HG03139 (cell line): Measurements from ENCODE around the gene CDC23.
"Not testable (repeated sequence)": the region's sequence is repeated elsewhere in the genome, so short reads cannot be mapped to it uniquely, and the experiment has no call there.

Source experiments
- ATAC-seq: cut with Tn5 transposase; IDR thresholded peaks from one replicate; pipeline ENCODE4 v1.9.1; 2021; ENCODE audit not compliant: unreplicated experiment

CDC23 gene, protein sequence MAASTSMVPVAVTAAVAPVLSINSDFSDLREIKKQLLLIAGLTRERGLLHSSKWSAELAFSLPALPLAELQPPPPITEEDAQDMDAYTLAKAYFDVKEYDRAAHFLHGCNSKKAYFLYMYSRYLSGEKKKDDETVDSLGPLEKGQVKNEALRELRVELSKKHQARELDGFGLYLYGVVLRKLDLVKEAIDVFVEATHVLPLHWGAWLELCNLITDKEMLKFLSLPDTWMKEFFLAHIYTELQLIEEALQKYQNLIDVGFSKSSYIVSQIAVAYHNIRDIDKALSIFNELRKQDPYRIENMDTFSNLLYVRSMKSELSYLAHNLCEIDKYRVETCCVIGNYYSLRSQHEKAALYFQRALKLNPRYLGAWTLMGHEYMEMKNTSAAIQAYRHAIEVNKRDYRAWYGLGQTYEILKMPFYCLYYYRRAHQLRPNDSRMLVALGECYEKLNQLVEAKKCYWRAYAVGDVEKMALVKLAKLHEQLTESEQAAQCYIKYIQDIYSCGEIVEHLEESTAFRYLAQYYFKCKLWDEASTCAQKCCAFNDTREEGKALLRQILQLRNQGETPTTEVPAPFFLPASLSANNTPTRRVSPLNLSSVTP

DNA sequence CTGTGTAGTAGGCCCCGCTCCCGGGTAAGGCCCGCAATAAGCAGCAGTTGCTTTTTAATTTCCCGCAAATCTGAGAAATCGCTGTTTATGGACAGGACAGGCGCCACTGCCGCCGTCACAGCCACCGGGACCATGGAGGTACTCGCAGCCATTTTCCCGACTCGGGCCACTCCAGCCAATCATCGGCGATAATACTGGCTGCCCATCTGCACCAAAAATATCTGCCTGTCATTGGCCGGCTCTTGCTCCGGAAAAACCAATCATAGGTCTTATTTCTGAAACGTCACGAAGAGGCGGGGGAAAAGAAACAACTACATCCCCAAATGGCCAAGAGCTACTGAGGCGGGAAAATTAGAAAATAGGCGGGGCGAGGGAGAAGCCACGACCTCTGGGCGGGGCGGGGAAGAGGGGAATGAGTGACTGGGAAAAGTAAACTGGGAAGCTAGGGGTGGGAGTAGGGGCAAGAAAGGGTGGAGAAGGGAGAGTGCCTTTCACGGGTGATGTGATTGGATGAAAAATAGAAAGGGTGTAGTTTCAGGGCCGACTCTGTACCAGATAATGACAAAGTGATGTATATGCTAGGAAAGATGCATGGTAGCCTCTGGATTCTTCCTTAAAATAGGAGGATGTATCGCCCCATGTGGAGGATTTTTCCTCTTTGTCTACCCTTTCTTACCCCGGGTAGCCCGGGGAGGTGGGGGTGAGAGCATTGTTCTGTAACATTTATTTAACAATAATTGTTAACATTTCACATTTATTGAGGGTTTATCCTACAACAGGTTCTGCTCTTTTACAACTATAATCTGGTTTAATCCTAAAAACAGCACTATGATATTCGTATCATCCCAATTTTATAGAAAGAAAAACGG lies at the start of gene CDC23:
CDC23 (minus strand) TSS at position 163 of the 869 bp plus-strand sequence; CDS start at position 152, 11 bp downstream.
- ATAC-seq: peak; percentile 96

DNA sequence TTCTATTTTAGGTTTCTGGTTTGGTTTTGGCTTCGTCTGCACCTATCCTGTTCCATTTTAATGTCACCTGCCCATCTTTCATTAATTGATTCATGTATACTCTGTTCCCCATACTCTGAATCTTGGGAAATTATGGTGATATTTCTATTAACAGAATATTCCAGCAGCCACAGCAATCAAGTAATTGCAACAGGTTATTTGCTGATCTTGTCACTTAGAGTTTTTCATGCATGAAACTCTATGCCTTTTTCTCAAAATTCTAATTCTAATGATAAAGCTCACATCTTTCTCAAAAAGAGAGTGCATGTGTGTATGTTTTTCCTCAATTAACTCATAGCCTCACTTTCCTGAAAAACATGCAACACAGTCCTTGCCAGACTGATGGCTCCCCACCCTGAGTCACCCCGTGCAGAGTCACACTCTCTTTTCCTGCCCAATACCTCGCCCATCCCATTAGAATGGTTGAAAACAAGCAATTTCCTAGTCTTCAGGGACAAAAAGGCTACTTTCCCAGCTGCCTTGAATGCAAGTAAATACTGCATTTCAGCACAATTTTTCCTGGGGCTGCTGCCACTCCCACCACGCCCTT lies 45.7 kb upstream of the CDC23 start:
- ATAC-seq: no peak

DNA sequence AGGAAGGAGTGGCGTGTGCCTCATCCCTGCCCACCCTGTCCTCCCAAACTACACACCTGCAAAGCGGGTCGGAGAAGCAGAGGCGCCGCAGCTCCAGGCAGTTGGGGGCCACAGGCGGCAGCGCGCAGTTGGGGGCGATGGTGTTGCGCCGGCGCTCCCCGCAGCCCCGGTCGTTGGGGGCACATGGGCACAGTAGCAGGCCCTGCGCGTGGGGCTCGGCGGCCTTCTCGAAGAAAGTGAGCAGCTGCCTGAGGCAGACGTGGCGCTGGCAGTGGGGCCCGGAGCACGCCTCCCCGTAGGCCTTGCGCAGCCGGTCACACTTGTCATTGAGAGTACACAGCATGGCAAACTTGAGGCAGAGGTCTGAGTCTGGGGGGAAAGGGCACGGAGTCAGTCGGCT lies 44.5 kb upstream of the CDC23 start:
- no peak for ATAC-seq

DNA sequence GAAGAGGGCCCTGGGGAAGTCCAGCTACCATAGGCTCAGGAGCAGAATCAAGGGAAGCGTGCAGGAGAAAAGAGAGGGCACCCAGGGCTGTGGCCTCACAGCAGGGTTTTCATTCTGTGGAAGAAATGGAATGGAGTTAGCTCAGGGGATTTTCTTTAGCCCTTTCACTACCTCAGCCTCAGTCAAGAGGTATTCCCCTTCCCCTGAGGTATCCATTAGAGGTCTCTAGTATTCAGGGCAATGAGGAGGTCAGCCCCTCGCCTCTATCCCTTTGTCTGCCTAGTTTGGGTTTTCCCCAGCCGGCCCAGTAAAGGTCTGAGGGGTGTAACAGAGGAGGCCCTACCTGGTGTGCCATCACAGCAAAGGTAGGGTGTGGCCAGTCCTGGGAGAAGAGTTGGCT lies 39.8 kb upstream of the CDC23 start:
- ATAC-seq: no peak

DNA sequence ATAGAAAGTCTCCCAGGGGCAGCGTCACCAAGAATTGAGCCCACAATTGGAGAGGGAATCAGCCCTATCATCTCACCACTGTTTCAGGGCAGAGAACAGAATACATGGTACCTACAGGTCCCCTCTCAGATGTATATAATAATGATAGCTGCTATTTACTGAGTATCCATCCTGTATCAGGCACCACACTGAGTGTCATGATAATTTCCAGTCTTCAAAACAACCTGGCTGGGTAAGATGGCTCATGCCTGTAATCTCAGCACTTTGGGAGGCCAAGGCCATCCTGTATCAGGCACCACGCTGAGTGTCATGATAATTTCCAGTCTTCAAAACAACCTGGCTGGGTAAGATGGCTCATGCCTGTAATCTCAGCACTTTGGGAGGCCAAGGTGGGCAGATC lies 34.7 kb upstream of the CDC23 start:
- ATAC-seq: not testable (repeated sequence)

DNA sequence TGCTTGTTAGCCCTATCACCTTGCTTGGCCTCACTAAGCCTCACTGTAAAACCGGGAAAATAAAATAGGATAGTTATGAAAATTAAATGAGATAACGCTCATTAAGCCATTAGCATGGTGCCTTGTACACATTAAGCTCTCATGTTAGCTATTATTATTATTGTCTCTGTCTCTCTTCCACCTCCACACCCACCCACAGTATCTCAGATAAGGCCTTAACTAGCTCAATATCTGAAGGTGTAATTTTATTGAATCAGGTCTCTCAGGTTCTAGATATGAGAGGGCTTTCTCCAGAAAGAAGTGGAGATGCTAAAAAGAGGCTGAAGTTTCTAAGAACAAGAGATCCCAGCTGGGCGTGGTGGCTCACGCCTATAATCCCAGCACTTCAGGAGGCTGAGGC lies 33.7 kb upstream of the CDC23 start:
- ATAC-seq: no peak

DNA sequence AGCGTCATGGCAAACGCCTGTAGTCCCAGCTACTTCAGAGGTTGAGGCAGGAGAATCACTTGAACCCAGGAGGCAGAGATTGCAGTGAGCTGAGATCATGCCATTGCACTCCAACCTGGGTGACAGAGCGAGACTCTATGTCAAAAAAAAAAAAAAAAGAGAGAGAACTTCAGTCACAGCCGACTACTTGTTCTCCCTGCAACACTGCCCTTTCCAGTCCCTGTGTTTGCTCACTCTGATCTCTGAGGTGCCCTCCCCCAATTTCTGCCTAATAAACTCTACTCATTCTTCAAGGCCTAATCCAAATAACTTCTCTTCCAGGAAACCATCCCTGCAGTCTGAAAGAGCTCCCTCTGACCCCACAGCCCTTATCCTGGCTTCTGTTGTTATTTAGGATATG lies 33.2 kb upstream of the CDC23 start:
- no peak for ATAC-seq

DNA sequence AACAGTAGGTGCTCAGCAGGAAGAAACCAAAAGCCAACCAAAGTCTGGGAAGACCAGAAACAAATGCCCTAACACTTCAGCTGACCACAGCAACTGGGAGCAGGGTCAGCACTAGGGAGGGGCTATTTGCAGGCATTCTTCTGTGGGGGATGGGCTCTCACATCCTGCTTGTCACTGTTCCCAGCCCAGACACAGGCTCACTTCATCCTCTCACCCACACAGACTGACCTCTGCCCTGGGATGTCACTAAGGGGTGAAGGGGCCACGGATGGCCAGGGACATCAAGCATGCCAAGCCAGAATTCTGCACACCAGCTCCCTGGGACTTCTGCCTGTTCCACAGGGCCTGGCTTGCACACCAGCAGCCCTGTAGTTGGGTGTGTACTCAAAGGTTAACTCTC lies 32.6 kb upstream of the CDC23 start:
- no peak for ATAC-seq

DNA sequence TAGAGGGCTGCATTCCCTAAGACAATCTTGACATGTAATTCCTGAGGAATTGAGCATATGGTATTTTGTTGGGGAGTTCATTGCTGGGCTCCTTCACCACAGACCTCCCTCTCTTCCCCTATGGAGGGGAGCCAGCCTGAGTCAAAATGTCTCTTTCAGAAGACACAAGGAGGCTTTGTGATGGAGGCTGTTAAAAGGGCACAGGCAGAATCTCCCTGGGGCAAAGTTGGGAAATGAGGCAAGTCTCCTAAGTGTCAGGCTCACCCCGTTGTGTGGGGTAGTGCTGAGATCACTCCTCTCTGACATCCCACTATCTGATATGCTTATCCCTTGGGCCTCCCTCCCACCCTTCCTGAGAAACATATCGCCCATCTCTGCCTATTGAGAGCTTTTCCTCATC lies 30.7 kb upstream of the CDC23 start:
- ATAC-seq: no peak

DNA sequence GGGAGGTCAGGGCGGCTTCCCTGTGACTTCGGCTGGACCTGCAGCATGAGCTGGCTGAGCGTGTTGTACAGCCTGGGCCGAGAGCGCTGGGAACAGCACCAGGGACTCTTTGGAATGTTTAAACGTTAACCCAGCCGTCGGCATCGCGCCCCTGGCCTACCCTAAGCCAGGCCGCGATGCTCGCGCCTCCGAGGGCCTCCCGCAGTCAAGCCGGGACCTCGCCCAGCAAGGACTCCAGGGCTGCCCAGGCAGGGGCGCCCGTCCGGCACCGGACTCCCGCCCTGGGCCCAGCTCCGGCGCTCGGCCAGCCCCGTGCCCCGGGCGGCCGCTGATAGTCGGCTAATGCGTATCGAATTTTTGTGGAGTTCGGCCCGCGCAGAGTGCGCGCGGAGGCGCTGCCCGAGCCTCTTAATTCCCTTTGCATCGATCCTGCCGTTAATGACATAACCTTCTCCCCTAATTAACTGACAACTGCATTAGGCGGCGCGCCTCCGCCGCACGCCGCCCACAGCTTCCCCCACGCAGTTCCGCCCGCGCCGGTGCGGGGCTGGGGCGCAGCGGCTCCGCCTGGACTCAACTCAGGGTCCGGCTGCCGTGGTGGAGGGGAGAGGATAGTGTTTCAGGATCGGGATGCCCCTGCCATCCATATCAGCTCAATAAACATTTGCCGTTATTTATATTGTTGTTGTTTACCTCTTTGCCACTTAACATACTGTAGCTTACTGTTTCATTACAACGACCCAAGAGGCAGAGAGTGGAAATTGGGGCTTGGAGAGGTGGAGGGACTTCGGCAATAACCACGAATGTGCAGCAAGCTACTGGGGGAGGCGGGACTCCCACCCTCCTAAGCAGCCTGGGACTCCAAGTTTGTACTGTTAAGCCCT lies 28.8 kb upstream of the CDC23 start:
- no peak for ATAC-seq

DNA sequence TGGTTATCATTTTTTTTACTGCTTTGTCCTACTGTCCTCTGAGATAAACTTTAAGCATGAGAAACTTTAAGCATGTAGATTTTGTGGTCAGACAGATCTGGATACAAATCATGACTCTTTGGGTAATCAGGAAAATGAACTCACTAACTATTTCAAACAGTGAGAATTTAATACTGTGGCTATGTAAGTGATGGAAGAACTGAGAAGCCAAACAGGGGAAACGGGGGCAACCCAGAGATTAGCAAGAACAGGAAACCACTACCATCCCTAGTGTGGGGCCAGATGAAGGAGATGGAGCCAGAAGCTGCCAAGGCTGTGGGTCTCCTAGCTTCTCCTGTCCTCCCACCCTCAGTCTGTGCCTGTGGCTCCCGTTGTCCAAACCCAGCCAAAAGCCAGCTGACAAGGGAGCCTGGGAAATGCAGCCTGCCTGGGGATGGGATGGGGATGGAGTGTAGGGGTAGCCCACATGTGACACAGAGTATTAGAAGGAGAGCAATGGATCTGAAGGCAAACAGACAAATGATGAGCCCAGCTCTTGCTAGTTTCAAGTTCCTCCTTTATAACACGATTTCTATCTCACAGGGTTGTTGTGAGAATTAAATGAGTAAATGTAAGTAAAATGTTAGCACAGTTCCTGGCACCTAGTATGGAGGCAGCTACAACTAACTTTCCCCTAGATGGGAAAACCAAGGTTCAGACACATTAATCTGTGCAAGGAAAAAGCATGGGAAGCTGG lies 27.7 kb upstream of the CDC23 start:
- ATAC-seq: no peak

DNA sequence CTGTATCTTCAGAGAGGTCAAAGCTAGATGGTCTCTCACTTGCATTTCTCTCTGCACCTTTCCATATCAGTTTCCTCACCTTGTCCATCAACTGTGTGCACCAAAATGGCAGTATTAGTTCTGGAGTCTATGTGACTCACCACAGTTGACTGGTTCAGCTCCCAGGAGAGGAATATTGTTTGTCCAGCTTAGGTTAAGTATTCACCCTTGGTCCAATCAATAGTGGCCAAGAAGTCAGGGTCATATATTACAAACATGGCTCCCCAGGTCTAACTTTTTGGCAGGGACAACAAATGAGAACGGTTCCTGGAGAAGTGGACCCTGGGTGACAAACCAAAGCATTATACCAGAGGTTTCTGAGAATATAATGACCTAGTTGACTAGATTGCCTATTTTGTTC lies 24.9 kb upstream of the CDC23 start:
- no peak for ATAC-seq

DNA sequence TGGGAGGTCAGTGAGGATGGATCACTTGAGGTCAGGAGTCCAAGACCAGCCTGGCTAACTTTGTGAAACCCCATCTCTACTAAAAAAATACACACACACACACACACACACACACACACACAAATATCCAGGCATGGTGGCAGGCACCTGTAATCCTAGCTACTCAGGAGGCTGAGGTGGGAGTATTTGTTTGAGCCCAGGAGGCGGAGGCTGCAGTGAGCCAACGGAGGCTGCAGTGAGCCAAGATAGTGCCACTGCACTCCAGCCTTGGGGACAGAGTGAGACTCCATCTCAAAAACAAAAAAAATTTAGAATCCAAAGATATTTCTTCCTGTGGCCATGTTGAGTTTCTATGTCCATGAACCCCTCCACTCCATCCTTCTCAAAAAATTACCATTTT lies 21.5 kb upstream of the CDC23 start:
- ATAC-seq: no peak

DNA sequence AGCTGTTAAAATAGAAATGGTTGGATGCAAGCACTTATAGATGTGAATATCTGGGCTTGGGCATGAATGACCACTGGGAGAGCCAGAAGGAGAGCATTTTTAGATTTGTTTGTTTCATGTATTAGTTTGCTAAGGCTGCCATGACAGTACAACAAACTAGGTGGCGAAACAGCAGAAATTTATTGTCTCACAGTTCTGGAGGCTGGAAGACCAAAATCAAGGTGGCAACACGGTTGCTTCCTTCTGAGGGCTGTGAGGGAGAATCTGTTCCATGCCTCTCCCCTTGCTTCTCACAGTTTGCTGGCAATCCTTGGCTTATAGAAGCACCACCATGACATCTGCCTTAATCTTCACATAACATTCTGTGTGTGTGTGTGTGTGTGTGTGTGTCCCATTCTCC lies 20.2 kb upstream of the CDC23 start:
- no peak for ATAC-seq

DNA sequence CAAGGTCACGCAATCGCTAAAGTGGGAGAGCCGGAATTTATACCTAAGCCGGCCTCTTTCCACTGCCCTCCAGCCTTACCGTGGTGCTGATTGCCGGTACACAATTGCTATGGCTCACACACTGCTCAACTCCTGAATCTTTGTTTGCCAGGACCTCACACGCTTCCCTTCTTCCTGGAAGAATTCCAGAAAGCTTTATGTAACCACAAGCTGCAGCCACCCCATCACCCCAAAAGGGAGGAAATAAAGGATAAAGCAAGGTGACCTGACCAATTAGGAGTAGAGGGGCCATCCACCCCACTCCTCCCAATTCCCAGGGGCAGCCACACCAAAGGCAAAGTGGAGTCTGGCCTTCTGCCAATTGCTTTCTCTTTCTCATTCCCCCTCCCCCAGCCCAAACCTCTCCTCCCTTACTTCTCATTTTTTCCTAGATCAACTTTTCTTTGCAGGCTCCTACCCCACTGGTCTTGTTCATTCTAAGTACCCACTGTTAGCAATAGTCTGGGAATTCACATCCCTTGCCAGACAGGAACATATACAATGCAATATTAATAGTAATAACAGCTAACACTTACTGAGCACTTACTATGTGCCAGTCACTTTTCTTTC lies 18.0 kb upstream of the CDC23 start:
- no peak for ATAC-seq

DNA sequence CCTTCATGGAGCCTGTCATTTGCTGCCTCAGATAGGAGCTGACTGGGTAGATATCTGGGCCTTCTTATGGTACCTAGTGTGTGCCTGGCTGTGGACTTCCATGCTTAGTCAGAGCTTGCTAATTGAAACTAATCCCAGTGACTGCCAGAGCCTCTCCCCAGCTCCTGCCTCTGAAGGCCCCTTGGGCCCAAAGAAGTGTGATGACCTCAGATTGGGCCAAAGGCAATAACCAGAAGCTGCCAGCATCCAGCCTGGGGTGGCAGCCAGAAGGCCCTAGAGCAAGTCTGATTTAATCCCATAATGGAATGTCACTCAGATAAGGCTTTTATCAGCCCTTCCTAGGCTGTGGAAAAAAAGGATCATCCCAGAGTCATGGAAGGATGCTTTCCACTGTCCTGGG lies 17.1 kb upstream of the CDC23 start:
- ATAC-seq: no peak

DNA sequence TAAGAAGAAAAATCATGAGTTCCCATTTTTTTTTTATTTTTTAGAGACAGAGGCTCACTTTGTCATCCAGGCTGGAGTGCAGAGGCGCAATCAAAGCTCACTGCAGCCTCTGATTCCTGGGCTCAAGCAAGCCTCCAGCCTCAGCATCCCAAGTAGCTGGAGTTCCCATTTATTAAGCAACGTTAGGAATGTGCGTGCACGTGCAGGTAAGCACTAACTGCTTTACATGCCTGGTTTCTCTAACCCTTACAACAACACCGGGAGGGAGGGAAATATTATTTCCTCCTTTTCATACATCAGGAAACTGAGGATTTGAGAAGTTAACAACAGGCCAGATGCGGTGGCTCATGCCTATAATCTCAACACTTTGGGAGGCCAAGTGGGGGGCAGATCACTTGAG lies 16.3 kb upstream of the CDC23 start:
- ATAC-seq: no peak

DNA sequence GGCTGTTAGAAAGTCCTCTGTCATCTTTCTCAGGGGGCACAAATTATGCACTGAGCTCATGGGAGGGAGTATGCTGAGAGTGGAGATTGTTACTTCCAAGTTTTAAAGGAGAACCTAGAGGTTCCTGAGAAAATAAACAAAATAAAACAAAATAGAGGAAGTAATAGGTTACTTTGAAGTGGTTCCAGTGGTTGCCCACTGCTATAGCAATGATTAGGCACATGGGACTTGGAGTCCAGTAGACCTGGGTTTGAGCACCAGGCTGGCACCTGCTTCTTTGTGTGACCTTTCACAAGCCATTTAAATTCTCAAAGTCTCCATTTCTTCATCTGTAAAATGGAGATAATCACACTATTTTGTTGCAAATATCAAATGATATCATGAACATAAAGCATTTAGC lies 13.8 kb upstream of the CDC23 start:
- no peak for ATAC-seq

DNA sequence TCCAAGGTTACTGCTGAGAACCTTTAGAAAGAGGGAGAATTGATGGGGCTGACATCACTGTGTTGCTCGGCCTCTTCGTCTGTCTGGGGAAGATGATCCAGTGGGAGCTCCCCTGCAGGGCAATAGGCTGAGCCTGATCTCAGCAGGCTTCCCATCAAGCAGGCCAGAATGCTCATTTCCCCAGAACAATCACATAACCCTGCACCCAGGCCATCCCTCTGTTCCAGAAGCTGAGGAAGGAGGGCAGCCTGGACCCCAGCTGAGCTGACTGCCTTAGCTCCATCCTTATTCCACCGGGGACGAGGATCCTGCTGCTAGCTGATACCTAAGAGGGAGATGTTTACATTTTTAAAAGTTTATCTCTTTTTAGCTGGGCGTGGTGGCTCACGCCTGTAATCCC lies 11.6 kb upstream of the CDC23 start:
- no peak for ATAC-seq
